Hepatocyte (in vitro differentiated cells): ENCODE data around the gene LY6G5B.

ENCODE experiments used
- CTCF ChIP-seq: fragments of 200-600 bp; sonication (generic); IDR thresholded peaks from 2 replicates; pipeline ENCODE4 v1.5.1; 2016; ENCODE audit warnings: antibody characterized with exemption, mild to moderate bottlenecking; ENCODE audit not compliant: poor library complexity
- EZH2 ChIP-seq: fragments of 200-600 bp; sonication (generic); IDR thresholded peaks from 2 replicates; pipeline ENCODE4 v1.6.1; 2016; ENCODE audit warnings: antibody characterized with exemption, mild to moderate bottlenecking, borderline replicate concordance

GRCh38 chr6:31654574-31655348, 15.0 kb upstream of the LY6G5B start:
- no peak for TF ChIP-seq CTCF
- no peak for TF ChIP-seq EZH2
